Measurements from ENCODE around the gene INSC.

Gene INSC

DNA sequence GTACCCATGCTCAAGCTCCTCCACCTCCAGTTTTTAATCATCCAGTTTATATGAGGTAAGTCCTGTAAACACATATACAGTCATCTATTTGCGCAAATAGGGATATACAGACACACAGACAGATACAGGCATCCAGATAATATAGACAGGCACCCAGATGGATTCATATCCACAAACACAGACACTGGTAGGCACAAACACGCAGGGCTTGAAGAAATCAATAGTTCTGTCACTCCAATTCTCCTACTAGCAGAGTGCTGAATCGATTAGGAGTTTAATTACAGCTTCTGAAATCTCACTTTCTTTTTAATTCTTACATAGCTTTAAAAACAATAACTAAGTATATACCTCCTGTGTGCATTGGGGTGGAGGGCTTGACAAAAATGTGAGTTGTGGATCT lies 56.0 kb downstream of the INSC start:
- ChIA-PET CTCF (interaction anchor here (1.4 to 3.4 kb wide), 3 partner anchors 8 to 70 kb away, joined by 3 to 16 read pairs (median 3); no protein-coding TSS in a partner anchor), POLR2A (no interaction called here)
- DNase-seq (ENCODE audit: extremely low spot score), result no peak
- TF ChIP-seq, protein P1, sequence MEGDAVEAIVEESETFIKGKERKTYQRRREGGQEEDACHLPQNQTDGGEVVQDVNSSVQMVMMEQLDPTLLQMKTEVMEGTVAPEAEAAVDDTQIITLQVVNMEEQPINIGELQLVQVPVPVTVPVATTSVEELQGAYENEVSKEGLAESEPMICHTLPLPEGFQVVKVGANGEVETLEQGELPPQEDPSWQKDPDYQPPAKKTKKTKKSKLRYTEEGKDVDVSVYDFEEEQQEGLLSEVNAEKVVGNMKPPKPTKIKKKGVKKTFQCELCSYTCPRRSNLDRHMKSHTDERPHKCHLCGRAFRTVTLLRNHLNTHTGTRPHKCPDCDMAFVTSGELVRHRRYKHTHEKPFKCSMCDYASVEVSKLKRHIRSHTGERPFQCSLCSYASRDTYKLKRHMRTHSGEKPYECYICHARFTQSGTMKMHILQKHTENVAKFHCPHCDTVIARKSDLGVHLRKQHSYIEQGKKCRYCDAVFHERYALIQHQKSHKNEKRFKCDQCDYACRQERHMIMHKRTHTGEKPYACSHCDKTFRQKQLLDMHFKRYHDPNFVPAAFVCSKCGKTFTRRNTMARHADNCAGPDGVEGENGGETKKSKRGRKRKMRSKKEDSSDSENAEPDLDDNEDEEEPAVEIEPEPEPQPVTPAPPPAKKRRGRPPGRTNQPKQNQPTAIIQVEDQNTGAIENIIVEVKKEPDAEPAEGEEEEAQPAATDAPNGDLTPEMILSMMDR (IDR thresholded peaks at IDR 0.05; ENCODE audit: control extremely low read depth, extremely low read depth, low read depth, missing control alignments), result no peak

DNA sequence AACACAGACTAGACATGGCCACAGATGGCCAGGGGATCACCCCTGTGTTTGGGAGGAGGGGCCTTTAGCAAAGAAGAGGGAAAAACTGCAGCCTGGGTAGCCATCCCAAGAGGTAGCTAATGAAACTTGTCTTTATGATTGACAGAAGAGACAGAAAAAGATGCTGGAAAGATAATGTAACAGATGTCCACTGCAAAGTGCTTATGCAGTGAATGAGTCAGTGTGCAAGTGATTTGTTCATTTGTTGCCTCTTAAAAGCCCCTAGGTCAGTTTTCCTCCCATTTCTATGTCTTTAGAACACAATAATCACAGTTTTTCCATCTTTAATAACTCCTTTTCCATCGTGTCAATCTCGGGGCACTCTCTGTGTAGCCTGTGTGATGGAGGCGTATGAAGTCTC lies 57.2 kb downstream of the INSC start:
- ChIA-PET CTCF (interaction anchor here (0.8 kb wide), 1 partner anchor 18 kb away, joined by 3 read pairs; no protein-coding TSS in a partner anchor), POLR2A (no interaction called here)
- TF ChIP-seq, protein P1 (IDR thresholded peaks at IDR 0.05; ENCODE audit: control extremely low read depth, extremely low read depth, low read depth, missing control alignments), result no peak
- no peak for DNase-seq (ENCODE audit: extremely low spot score)

DNA sequence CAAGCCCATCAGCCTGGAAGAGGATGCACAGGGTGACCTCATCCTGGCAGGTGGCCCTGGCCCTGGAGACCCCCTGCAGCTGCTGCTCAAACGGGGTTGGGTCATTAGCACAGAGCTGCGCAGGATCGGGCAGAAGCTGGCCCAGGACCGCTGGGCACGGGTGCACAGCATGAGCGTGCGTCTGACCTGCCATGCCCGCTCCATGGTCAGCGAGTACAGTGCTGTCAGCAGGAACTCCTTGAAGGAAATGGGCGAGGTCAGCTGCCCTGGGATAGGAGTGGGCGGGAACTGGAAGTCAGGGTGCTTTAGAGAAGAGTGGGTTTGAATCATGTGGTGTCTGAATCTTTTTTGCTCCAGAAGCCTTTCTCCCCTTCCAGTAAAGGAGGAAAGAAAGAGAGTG lies 61.1 kb downstream of the INSC start:
- TF ChIP-seq, protein P1 (IDR thresholded peaks at IDR 0.05; ENCODE audit: control extremely low read depth, extremely low read depth, low read depth, missing control alignments), result no peak
- DNase-seq (ENCODE audit: extremely low spot score), result no peak
- CTCF ChIA-PET, result interaction anchor here (1.0 to 1.3 kb wide), 2 partner anchors 14 to 19 kb away, joined by 3 read pairs; no protein-coding TSS in a partner anchor
- POLR2A ChIA-PET, result no interaction called here

DNA sequence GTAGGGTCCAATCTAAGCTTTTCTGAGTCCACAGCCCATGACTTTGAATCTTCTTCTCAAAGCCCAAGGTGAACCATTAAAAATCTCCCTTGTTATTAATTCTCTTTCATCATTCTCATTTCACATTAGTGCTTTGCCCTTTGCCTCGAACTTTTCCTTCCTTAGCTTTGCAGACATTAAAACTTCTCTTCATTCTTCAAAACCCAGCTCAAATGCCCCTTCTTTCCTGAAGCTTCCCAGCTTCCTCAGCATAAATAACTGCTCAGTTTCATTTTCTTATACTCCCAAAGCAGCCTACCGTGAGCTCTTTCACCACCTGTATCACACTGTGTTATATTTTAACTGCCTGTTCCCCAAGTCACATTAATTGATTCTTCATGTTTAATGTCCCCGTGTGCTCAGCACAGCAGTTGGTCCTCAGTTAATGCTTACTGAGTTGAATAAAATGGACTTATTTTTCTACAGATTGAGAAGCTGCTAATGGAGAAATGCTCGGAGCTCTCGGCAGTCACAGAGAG lies 62.0 kb downstream of the INSC start:
- ChIA-PET POLR2A (no interaction called here), CTCF (interaction anchor here (1.0 to 1.3 kb wide), 2 partner anchors 15 to 18 kb away, joined by 3 read pairs; no protein-coding TSS in a partner anchor)
- no peak for DNase-seq (ENCODE audit: extremely low spot score)
- TF ChIP-seq, protein P1 (IDR thresholded peaks at IDR 0.05; ENCODE audit: control extremely low read depth, extremely low read depth, low read depth, missing control alignments), result no peak

DNA sequence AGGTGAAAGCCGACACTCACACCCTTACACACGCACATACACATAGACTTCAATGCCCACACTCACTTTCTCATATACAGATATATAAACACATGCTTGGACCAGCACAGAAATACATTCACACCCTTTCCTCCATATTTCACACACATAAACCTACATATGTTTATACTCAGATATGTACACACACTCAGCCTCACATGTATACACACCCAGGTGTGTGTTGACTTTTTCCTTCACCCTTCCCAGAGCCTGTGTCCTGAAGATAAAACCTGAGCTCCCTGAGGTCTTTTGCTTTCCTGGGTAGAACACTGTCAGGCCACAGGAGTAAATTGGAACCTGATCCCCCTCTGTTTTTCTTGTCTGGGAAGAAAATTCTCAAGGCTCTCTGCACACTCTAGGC lies 62.8 kb downstream of the INSC start:
- TF ChIP-seq, protein P1 (IDR thresholded peaks at IDR 0.05; ENCODE audit: control extremely low read depth, extremely low read depth, low read depth, missing control alignments), result no peak
- CTCF ChIA-PET, result no interaction called here
- POLR2A ChIA-PET, result no interaction called here
- no peak for DNase-seq (ENCODE audit: extremely low spot score)

DNA sequence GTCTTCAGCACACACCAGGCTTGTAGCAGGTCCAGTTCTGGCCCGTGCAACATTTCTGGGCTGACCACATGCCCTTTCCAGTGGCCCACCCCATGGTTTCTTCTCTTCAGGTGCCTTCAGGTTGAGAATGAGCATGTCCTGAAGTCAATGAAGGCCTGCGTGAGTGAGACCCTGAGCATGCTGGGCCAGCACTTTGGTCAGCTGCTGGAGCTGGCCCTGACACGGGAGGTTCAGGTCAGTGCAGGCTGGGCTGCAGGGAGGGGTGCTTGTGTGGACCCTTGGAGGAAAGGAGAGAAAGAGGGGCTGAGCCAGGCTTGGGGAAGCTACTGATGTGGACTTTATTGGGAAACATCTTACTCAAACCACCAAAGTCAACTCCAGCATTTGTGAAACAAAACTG lies 63.5 kb downstream of the INSC start:
- TF ChIP-seq, protein P1 (IDR thresholded peaks at IDR 0.05; ENCODE audit: control extremely low read depth, extremely low read depth, low read depth, missing control alignments), result no peak
- CTCF ChIA-PET, result interaction anchor here (1.1 kb wide), 1 partner anchor 9 kb away, joined by 3 read pairs; no protein-coding TSS in a partner anchor
- DNase-seq (ENCODE audit: extremely low spot score), result no peak
- POLR2A ChIA-PET, result no interaction called here
